HG03025 (cell line): Measurements from ENCODE around the gene CCDC12.

Source experiments
- ATAC-seq: cut with Tn5 transposase; IDR thresholded peaks from one replicate; pipeline ENCODE4 v1.9.1; 2021; ENCODE audit warnings: mild to moderate bottlenecking, moderate library complexity; ENCODE audit not compliant: unreplicated experiment, low FRiP score

The CCDC12 gene

GRCh38 chr3:46960081-46960701 lies 16.4 kb downstream of the CCDC12 start:
- ATAC-seq: no peak

GRCh38 chr3:46959161-46959511 lies 17.4 kb downstream of the CCDC12 start:
- no peak for ATAC-seq

- ATAC-seq: no peak
Measured at GRCh38 chr3:46958467-46959160, 17.9 kb downstream of the CCDC12 start.

DNA sequence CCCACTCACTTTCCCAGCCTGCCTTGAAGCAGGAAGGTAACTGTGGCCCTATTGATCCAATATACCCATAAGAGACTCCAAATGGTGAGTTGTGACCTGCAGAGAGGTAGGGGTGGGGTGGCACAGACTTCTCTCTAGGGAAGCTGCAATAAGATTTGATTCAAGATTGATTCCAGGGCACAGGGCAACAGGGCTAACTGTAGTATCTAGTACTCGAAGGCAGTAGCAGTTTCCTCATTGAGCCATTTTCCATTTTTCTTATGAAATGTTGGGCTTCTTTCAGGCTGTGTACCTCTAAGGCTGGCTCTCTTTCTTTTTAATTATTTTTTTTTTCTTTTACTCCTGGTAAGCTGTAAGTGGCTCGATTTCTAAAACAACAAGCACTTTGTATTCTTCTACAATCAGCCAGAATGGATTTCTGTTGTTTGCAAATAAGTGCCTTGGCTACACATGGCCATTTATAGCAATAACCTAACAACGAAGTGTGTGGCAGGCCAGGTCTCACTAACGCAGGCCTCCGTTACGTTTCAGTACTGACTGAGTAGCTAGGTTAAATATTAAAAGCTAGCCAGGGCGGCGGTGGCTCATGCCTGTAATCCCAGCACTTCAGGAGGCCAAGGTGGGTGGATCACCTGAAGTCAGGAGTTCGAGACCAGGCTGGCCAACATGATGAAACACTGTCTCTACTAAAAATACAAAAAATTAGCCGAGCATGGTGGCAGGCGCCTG lies 19.3 kb downstream of the CCDC12 start:
- no peak for ATAC-seq

DNA sequence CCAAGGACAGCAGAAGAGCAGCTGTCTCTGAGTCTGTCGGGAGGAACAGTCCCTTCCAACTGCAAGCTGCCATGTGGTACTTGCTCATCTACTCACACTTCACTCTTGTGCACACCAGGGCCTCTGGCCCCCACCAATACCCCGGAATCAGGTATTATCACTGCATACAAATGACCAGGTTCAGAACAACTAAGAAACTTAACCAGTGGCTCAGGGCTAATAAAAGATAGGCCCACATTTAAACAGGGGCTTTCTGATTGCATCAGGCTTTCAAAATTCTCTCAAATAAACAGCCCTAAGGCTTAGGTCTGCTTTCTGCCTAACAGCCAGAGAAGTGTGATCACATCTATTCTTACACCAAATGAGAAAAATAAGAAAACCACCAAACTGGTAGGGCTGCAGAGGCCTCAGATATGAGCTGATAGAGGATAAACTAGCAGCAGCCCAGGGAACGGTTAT lies 20.7 kb downstream of the CCDC12 start:
- ATAC-seq: no peak

DNA sequence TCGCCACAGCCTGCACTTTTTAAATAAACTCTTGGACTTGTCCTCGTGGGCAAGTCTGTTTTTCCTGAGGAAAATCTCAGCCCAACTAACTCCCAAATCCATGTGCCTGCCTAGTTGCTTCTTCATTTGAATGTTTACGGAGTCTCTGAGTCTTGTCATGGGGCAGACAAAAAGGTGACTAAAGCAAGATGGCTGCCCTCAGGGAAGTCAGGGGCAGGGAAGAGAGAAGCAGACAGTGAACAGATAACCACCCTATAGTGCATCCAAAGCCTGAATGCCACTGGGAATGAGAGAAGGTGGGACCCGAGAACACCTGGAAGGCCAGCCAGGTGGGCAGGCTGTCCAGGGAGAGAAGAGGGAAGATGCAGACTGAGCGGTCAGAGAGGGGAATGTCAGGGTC lies 21.4 kb downstream of the CCDC12 start:
- ATAC-seq: no peak

DNA sequence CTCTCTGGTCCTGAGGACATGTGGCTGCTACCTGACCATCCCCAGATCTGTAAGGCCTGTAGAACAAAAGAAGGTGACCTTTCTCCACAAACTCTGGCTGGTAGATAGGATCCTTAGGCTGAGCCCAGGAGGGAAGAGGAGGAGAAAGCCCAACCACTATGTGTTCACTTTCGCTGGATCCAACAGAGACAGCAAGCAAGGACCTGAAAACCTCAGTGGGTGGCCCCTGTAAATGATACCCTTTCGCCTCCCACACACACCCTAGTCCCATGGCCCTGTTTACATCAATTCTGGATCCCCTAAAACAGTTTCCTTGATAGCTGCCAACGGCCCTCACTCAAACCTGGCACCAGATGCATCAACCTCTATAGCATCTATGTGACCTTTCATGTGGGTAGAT lies 22.4 kb downstream of the CCDC12 start:
- ATAC-seq: no peak

DNA sequence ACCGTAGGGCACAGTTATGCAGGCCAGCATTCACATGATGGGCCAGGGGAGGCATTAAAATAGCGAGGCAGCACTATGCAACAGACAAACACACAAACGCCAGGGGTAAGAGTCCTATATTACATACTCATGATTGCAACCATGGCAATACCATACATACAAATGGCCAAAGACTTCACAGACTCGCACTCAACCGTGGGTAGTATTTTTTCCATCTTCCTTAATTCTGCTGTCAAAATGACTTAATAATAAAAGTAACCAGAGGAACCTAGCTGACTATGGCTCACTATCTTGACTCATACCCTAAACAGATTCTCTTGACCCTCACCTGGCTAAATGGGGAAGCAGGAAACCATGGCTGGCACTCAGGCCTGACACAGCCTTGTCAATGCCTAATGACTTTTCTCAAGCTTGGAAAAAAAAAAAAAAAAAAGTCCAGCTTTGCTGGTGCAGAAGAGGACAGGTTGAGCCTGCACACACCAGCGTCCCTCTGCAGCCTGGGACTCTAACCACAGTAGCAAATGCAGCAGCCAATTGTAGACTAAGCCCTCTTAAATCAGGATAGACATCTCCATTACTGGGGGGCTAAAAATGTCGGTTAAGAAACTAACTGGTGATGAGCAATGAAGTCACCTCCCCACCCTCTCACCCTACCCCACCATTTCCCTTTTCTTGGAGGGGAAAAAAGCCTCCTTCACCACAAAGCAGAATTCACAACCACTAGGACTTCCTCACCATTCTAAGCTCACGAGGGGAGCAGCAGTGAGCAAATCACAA lies 23.1 kb downstream of the CCDC12 start:
- no peak for ATAC-seq

- no peak for ATAC-seq
Measured at GRCh38 chr3:46952813-46953212, 23.7 kb downstream of the CCDC12 start.

GRCh38 chr3:46950650-46951241 lies 25.8 kb downstream of the CCDC12 start:
- ATAC-seq: no peak

DNA sequence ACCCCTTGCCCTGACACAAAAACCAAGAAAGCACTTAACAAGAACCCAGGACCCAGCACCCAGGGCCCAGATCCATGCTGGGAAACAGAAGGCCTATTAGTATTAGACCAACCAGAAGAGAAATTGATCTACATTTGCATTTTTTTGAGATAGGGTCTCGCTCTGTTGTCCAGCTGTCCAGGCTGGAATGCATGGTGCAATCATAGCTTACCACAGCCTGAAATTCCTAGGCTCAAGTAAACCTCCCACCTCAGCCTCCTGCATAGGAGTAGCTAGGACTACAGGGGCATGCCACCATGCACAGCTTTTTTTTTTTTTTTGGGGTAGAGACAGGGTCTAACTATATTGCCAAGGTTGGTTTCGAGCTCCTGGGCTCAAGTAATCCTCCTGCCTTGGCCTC lies 26.4 kb downstream of the CCDC12 start:
- ATAC-seq: no peak

DNA sequence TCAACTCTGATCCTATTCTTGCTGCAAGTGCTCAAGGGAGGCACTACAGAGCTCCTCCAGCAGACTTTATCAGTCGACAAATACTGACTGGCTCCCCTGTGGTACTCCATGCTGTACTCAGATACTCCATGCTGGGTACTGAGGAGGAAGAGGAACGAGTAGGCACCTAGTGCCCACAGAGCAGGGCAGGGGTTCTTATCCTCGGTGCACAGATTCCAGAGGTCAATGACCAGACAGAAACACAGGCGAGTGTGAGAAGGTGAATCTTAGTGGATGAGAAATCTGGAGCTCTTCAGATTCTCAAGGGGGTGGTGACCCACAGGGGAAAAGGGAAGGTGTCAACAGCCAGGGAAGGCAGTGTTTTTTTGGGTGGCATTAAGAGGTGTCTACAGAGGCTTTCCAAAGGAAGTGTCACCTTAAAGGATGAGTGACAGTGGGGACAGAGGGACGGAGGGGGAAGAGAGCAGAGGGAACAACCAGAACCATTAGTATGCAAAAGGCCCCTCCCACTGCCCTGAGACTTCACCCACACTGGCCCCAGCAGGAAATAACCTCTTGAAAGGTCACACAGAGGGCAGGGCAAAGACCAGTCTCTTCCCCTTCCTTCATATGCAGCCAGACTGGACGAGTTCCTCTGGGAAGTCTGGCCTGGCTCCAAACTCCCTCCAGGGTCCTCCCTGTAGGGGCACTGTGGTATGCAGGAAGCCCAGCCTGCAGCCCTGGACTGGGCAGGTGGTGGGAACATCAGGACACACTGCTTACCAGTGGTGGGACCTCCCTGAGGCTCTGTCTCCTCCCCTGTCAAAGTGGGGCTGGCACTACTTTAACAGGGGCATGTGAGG lies 27.5 kb downstream of the CCDC12 start:
- no peak for ATAC-seq

- no peak for ATAC-seq
Measured at GRCh38 chr3:46947981-46948791, 28.4 kb downstream of the CCDC12 start.

- ATAC-seq: no peak
Measured at GRCh38 chr3:46947546-46947901, 29.0 kb downstream of the CCDC12 start.

- no peak for ATAC-seq
Measured at GRCh38 chr3:46946856-46947545, 29.5 kb downstream of the CCDC12 start.

- no peak for ATAC-seq
Measured at GRCh38 chr3:46946416-46946815, 30.1 kb downstream of the CCDC12 start.

DNA sequence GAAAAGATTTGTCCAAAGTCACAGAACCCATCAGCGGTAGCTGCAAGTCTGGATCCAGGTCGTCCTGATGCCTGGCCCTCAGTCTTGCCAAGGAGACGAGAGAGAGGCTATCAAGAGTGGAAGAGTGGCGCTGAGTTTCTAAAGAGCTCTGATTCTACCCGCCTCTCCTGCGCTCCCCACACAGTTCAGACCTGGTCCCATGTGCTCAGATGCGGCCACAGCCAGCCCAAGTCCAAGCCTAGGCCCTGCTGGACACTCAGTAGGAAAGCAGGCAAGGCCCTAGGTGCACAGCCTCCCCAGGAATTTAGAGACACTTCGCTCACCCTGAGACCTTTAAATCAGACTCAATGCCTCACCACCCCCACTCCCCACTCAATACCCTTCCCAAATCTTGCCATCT lies 32.4 kb downstream of the CCDC12 start:
- no peak for ATAC-seq
